K562 (cell line): ENCODE measurements around the gene HIPK1. TPM values are rescaled to one million over a fixed set of nuclear protein-coding genes. Genes with fewer than 3 reads are reported as not detected.

Experiments used
- CTCF ChIP-seq, 3 experiments: IDR thresholded peaks in 2 of 3; conservative IDR thresholded peaks in 1 of 3; 2 replicates each; pipeline ENCODE4 v1.5.1; 2011 to 2012; ENCODE audit warnings: low read length in 3 of 3, mild to moderate bottlenecking in 3 of 3, control low read depth in 2 of 3, improper control_type of control experiment in 1 of 3, inconsistent platforms in 1 of 3, low read depth in 1 of 3, mixed read lengths in 1 of 3, moderate library complexity in 1 of 3; ENCODE audit not compliant: insufficient read depth in 2 of 3
- DDX20 ChIP-seq: fragments of 450-650 bp; IDR thresholded peaks from 2 replicates; pipeline ENCODE4 v1.6.1; 2016; ENCODE audit warnings: missing genetic modification characterization, low read depth, mild to moderate bottlenecking, missing compliant biosample characterization, moderate library complexity
- ELF4 ChIP-seq: fragments of 450-650 bp; formaldehyde crosslinking; IDR thresholded peaks from 2 replicates; pipeline ENCODE4 v1.4.0; 2022; ENCODE audit warnings: missing genetic modification characterization
- FIP1L1 ChIP-seq: fragments of 200-400 bp; formaldehyde crosslinking; IDR thresholded peaks from 2 replicates; pipeline ENCODE4 v1.6.1; 2018; ENCODE audit warnings: mild to moderate bottlenecking, low read depth, low read length; ENCODE audit not compliant: poor library complexity, severe bottlenecking
- HNRNPUL1 ChIP-seq: fragments of 200-400 bp; formaldehyde crosslinking; IDR thresholded peaks from 2 replicates; pipeline ENCODE4 v1.6.1; 2017; ENCODE audit warnings: low read length
- IFI16 ChIP-seq: fragments of 250-450 bp; sonication (Bioruptor Pico); IDR thresholded peaks from 2 replicates; pipeline ENCODE4 v2.1.2; 2022; ENCODE audit warnings: mild to moderate bottlenecking, inconsistent platforms
- JUNB ChIP-seq: fragments of 450-650 bp; formaldehyde crosslinking; conservative IDR thresholded peaks from 2 replicates; pipeline ENCODE4 v1.4.0; 2020; ENCODE audit warnings: mild to moderate bottlenecking
- JUND ChIP-seq, 2 experiments: IDR thresholded peaks; 2 replicates in 1 of 2; 3 replicates in 1 of 2; pipeline ENCODE4 v1.6.1; 2011; ENCODE audit warnings: borderline replicate concordance in 2 of 2, low read depth in 2 of 2, low read length in 2 of 2, improper control_type of control experiment in 1 of 2, missing biosample characterization in 1 of 2, missing genetic modification characterization in 1 of 2, missing genetic modification reagents in 1 of 2
- KLF13 ChIP-seq: fragments of 450-650 bp; IDR thresholded peaks from 2 replicates; pipeline ENCODE4 v1.6.1; 2016; ENCODE audit warnings: missing genetic modification characterization, low read depth, mild to moderate bottlenecking, missing compliant biosample characterization, moderate library complexity, borderline replicate concordance
- L3MBTL2 ChIP-seq: fragments of 450-650 bp; IDR thresholded peaks from 2 replicates; pipeline ENCODE4 v1.6.1; 2016; ENCODE audit warnings: mild to moderate bottlenecking, moderate library complexity
- MCM7 ChIP-seq, 2 experiments: fragments of 450-650 bp; IDR thresholded peaks; 2 replicates each; pipeline ENCODE4 v1.6.1; 2016 to 2018
- NFRKB ChIP-seq: fragments of 450-650 bp; IDR thresholded peaks from 2 replicates; pipeline ENCODE4 v1.6.1; 2016; ENCODE audit warnings: low read depth
- NKRF ChIP-seq: fragments of 450-650 bp; IDR thresholded peaks from 2 replicates; pipeline ENCODE4 v1.6.1; 2016; ENCODE audit warnings: borderline replicate concordance
- NRF1 ChIP-seq, 2 experiments: fragments of 450-650 bp; IDR thresholded peaks in 1 of 2; conservative IDR thresholded peaks in 1 of 2; 2 replicates each; pipeline ENCODE4 v1.6.1; 2014; ENCODE audit warnings: mild to moderate bottlenecking in 2 of 2
- SMAD2 ChIP-seq: fragments of 150-350 bp; IDR thresholded peaks from 2 replicates; pipeline ENCODE4 v1.6.1; 2014; ENCODE audit warnings: low read depth, mild to moderate bottlenecking, low read length
- SRSF1 ChIP-seq: fragments of 200-400 bp; formaldehyde crosslinking; IDR thresholded peaks from 2 replicates; pipeline ENCODE4 v1.6.1; 2017; ENCODE audit warnings: mild to moderate bottlenecking, low read depth, low read length, moderate library complexity
- TSC22D4 ChIP-seq: fragments of 450-650 bp; IDR thresholded peaks from 2 replicates; pipeline ENCODE4 v1.6.1; 2016; ENCODE audit warnings: missing genetic modification characterization, missing biosample characterization, control low read depth
- ZFP36 ChIP-seq: fragments of 150-350 bp; IDR thresholded peaks from 2 replicates; pipeline ENCODE4 v1.6.1; 2018; ENCODE audit warnings: low read length, low read depth; ENCODE audit not compliant: partially characterized antibody
- ZHX1 ChIP-seq: fragments of 150-350 bp; conservative IDR thresholded peaks from 2 replicates; pipeline ENCODE4 v1.6.1; 2014; ENCODE audit warnings: low read length
- ZNF316 ChIP-seq: fragments of 450-650 bp; IDR thresholded peaks from 2 replicates; pipeline ENCODE4 v1.6.1; 2016
- polyA plus RNA-seq, 8 experiments: library from polyadenylated mRNA; depleted of rRNA in 4 of 8; stranded (reverse) in 5 of 8; unstranded in 3 of 8; fragments of >200 nt; fragmentation: Nextera tagmentation in 2 of 8; fragmentation: Illumina TruSeq in 1 of 8; extraction: Ambion mirVana in 2 of 8; extraction: Trizol in 1 of 8; gene quantifications; 2 replicates each; pipeline versions ENCODE4 v1.2.1 to v1.2.3, GENCODE V29; 2011 to 2014; ENCODE audit warnings: inconsistent platforms in 1 of 8, missing spikeins in 1 of 8
- total RNA-seq, 7 experiments: library from RNA; depleted of rRNA in 6 of 7; stranded (reverse); fragments of >200 nt in 6 of 7; fragmentation: Illumina TruSeq in 2 of 7; extraction: Trizol in 2 of 7; gene quantifications; 2 replicates each; pipeline versions ENCODE4 v1.2.1 to v1.2.3, GENCODE V29; 2011 to 2021; ENCODE audit warnings: low replicate concordance in 1 of 7

HIPK1 gene
- total and polyA plus RNA-seq, 9 of the 15 experiments (the other 6 are each of a cell fraction or from before 2014, with no cell fraction given) = 10.0 to 57.9 (median 29.6) TPM

- TF ChIP-seq ZHX1 = peak; percentile 69
- no peak for TF ChIP-seq KLF13 (tag)
- TF ChIP-seq ZNF316 = peak; percentile 49
- TF ChIP-seq L3MBTL2 = peak; percentile 83
- no peak for TF ChIP-seq TSC22D4 (tag)
- no peak for TF ChIP-seq MCM7 (IDR thresholded peaks at IDR 0.05)
- no peak for TF ChIP-seq ELF4 (CRISPR knock-in tag)
- TF ChIP-seq SMAD2 = no peak
- TF ChIP-seq JUND (IDR thresholded peaks at IDR 0.05; ENCODE audit: borderline replicate concordance, low read depth, low read length) = peak; percentile 80
- peak; percentile 59; the same call in 1 of the 3 replicates for TF ChIP-seq JUND (tag; IDR thresholded peaks at IDR 0.05; ENCODE audit: borderline replicate concordance, low read depth, low read length)
- TF ChIP-seq ZFP36 = peak; percentile 66
- TF ChIP-seq HNRNPUL1 = no peak
- TF ChIP-seq DDX20 (tag) = no peak
- TF ChIP-seq JUNB (CRISPR knock-in tag) = no peak
- TF ChIP-seq NRF1 (conservative IDR thresholded peaks at IDR 0.05 in 1 of 2, IDR thresholded peaks at IDR 0.05 in 1 of 2) = peak; percentile 89 to 91
- peak; percentile 82; the same call in 1 of the 2 replicates for TF ChIP-seq NKRF
- TF ChIP-seq CTCF (IDR thresholded peaks at IDR 0.05 in 2 of 3, conservative IDR thresholded peaks at IDR 0.05 in 1 of 3; ENCODE audit: insufficient read depth in 2 of 3, low read depth in 1 of 3, low read length in 3 of 3) = peak; percentile 89 to 96 (median 93)
- no peak for TF ChIP-seq SRSF1
- TF ChIP-seq IFI16 (CRISPR knock-in tag) = no peak
- TF ChIP-seq NFRKB = 0 out of 2 replicates have a peak, but pooled peaks have one; percentile 17
- TF ChIP-seq FIP1L1 = peak; percentile 94
Observed at GRCh38 chr1:113904674-113905434, 24.3 kb upstream of the HIPK1 start, which contains the start of the genes AP4B1 and DCLRE1B (continued).
